Measurements from ENCODE around the gene CABP7. TPM values are rescaled to one million over a fixed set of nuclear protein-coding genes. Genes with fewer than 3 reads are reported as not detected.

The CABP7 gene
- total and polyA plus RNA-seq, 4 donors, result 0.08 TPM; not detected in 3

- TF ChIP-seq EGR1 (IDR thresholded peaks at IDR 0.05; ENCODE audit: low read depth in 2 of 2), result no peak
These were observed 26.1 kb upstream of the CABP7 start (continued) for GRCh38 chr22:29693671-29694070.

DNA sequence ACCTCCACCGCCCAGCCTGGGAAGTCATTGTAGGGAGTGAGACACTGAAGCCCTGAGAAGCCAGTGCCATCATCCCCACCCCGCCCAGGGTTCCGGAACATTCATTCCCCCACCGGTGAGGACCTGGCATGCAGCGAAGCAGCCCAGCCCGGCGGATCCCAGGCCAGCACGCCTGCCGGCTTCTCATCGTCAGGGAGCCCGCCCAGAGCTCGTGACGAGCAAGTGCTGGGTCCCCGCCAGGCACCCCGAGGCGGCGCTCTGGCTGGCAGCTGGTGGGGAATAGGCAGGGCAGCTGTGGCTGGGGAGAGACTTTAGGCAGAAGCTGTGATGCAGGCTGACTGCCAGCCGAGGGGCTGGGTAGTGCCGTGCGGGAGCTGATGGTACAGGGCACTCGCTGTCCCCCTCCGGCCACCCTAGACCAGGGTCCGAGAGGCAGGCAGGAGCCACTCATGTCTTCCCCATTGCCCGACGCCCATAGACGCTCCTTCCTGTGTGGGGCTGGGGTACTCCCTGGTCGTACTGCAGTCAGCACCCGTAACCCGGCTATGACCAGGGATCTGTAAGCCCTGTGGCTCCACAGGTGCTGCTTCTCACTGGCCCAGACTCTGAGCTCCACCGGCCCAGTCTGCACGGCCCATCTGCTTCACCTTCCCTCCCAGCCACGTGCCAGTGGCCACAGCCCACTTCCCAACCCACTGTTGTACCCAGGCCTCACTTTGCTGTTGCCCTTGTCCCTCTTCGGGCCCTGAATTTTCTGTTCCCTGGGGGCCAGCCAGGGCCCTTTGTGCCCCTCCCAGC is 24.5 kb upstream of the CABP7 start:
- Histone ChIP-seq H3K4me3 (ENCODE audit: low read depth in 1 of 3, low read length in 3 of 3) (no peak overlapping the region), H3K27ac (ENCODE audit: low read depth in 1 of 2, low read length in 2 of 2) (no peak overlapping the region), H3K36me3 (ENCODE audit: control insufficient read depth in 4 of 4, insufficient read depth in 3 of 4, low read depth in 1 of 4, low read length in 3 of 4) (peaks cover 4 to 21% (median 7%) of the 10 kb centered on the region in 4 donors), H3K27me3 (ENCODE audit: control insufficient read depth in 4 of 4, insufficient read depth in 4 of 4, low read length in 3 of 4) (no peaks in the 10 kb centered on the region), H3K4me1 (ENCODE audit: control insufficient read depth in 4 of 4, insufficient read depth in 4 of 4, low read length in 3 of 4) (no peaks in the 10 kb centered on the region), H3K9ac (ENCODE audit: low read depth in 1 of 2, low read length in 2 of 2) (no peak overlapping the region), H3K9me3 (ENCODE audit: control insufficient read depth in 4 of 4, low read length in 3 of 4) (no peaks in the 10 kb centered on the region)
- no peak for DNase-seq (ENCODE audit: low spot score)
- TF ChIP-seq SP1 (IDR thresholded peaks at IDR 0.05), result no peak
- TF ChIP-seq HNF4G (IDR thresholded peaks at IDR 0.05), result no peak
- TF ChIP-seq RXRA (IDR thresholded peaks at IDR 0.05), result no peak
- TF ChIP-seq GABPA (IDR thresholded peaks at IDR 0.05 in 1 of 2, conservative IDR thresholded peaks at IDR 0.05 in 1 of 2), result no peak
- WGBS, result 96% methylated on average over 33 of the region's 33 CpGs

- WGBS, result 89% methylated on average over 16 of the region's 16 CpGs
- no peak for TF ChIP-seq YY1 (IDR thresholded peaks at IDR 0.05)
- TF ChIP-seq TAF1 (conservative IDR thresholded peaks at IDR 0.05), result no peak
- TF ChIP-seq FOXA2 (IDR thresholded peaks at IDR 0.05), result no peak
- no peak for TF ChIP-seq RXRA (IDR thresholded peaks at IDR 0.05)
- TF ChIP-seq HNF4G (IDR thresholded peaks at IDR 0.05), result no peak
- no peak for TF ChIP-seq NR2F2 (IDR thresholded peaks at IDR 0.05)
- TF ChIP-seq MAX (IDR thresholded peaks at IDR 0.05), result no peak
- no peak for TF ChIP-seq ATF3 (IDR thresholded peaks at IDR 0.05)
- TF ChIP-seq EGR1 (IDR thresholded peaks at IDR 0.05; ENCODE audit: low read depth in 2 of 2), result no peak
- TF ChIP-seq, protein P1, sequence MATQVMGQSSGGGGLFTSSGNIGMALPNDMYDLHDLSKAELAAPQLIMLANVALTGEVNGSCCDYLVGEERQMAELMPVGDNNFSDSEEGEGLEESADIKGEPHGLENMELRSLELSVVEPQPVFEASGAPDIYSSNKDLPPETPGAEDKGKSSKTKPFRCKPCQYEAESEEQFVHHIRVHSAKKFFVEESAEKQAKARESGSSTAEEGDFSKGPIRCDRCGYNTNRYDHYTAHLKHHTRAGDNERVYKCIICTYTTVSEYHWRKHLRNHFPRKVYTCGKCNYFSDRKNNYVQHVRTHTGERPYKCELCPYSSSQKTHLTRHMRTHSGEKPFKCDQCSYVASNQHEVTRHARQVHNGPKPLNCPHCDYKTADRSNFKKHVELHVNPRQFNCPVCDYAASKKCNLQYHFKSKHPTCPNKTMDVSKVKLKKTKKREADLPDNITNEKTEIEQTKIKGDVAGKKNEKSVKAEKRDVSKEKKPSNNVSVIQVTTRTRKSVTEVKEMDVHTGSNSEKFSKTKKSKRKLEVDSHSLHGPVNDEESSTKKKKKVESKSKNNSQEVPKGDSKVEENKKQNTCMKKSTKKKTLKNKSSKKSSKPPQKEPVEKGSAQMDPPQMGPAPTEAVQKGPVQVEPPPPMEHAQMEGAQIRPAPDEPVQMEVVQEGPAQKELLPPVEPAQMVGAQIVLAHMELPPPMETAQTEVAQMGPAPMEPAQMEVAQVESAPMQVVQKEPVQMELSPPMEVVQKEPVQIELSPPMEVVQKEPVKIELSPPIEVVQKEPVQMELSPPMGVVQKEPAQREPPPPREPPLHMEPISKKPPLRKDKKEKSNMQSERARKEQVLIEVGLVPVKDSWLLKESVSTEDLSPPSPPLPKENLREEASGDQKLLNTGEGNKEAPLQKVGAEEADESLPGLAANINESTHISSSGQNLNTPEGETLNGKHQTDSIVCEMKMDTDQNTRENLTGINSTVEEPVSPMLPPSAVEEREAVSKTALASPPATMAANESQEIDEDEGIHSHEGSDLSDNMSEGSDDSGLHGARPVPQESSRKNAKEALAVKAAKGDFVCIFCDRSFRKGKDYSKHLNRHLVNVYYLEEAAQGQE (IDR thresholded peaks at IDR 0.05), result no peak
- no peak for TF ChIP-seq ZBTB33 (IDR thresholded peaks at IDR 0.05)
- no peak for TF ChIP-seq GABPA (IDR thresholded peaks at IDR 0.05 in 1 of 2, conservative IDR thresholded peaks at IDR 0.05 in 1 of 2)
- no peak for TF ChIP-seq CTCF (IDR thresholded peaks at IDR 0.05; ENCODE audit: low read depth, low read length, missing input control)
- no peak for TF ChIP-seq JUND (IDR thresholded peaks at IDR 0.05)
- no peak for TF ChIP-seq HNF4A (conservative IDR thresholded peaks at IDR 0.05)
- TF ChIP-seq FOXA1 (IDR thresholded peaks at IDR 0.05), result no peak
- no peak for TF ChIP-seq RAD21 (IDR thresholded peaks at IDR 0.05)
- no peak for TF ChIP-seq SP1 (IDR thresholded peaks at IDR 0.05)
- H3K9me3 ChIP-seq (ENCODE audit: control insufficient read depth in 4 of 4, low read length in 3 of 4), result no peaks in the 10 kb centered on the region
- no peaks in the 10 kb centered on the region for H3K27me3 ChIP-seq (ENCODE audit: control insufficient read depth in 4 of 4, insufficient read depth in 4 of 4, low read length in 3 of 4)
- H3K4me3 ChIP-seq (ENCODE audit: low read depth in 1 of 3, low read length in 3 of 3), result no peak overlapping the region
- H3K36me3 ChIP-seq (ENCODE audit: control insufficient read depth in 4 of 4, insufficient read depth in 3 of 4, low read depth in 1 of 4, low read length in 3 of 4), result peaks cover 0 to 15% (median 5%) of the 10 kb centered on the region in 4 donors
- H3K4me1 ChIP-seq (ENCODE audit: control insufficient read depth in 4 of 4, insufficient read depth in 4 of 4, low read length in 3 of 4), result no peaks in the 10 kb centered on the region
- no peak overlapping the region for H3K9ac ChIP-seq (ENCODE audit: low read depth in 1 of 2, low read length in 2 of 2)
- DNase-seq (ENCODE audit: low spot score), result no peak
- no peak overlapping the region for H3K27ac ChIP-seq (ENCODE audit: low read depth in 1 of 2, low read length in 2 of 2)
These were observed 21.8 kb upstream of the CABP7 start for GRCh38 chr22:29697853-29698598.
